ENCODE results near the gene NKX1-2. TPM values are rescaled to one million over a fixed set of nuclear protein-coding genes. Genes with fewer than 3 reads are reported as not detected.

The NKX1-2 gene
- total and polyA plus RNA-seq, 4 donors: 0.02 to 0.06 TPM; not detected in 2

Other genes with a start within 250 kb of the NKX1-2 start
- gene OAT, start 31.1 kb downstream of the NKX1-2 start, total RNA-seq: 10 to 100 TPM; 50.2 to 75.3 TPM
- 10 to 100 TPM; 26.2 to 57.1 TPM for gene OAT, start 31.1 kb downstream of the NKX1-2 start, polyA plus RNA-seq
- gene LHPP, start 11.8 kb upstream of the NKX1-2 start, total RNA-seq: 10 to 100 TPM in 1 of 2 donors, 1 to 10 TPM in 1; 7.1 to 17.8 TPM
- gene LHPP, start 11.8 kb upstream of the NKX1-2 start, polyA plus RNA-seq: 10 to 100 TPM; 11.9 to 18.6 TPM